ENCODE results near the gene RASSF7. TPM values are rescaled to one million over a fixed set of nuclear protein-coding genes. Genes with fewer than 3 reads are reported as not detected.

The RASSF7 gene
- total and polyA plus RNA-seq, 7 experiments from 2014 or later, result 20.0 to 45.4 (median 35.5) TPM

- Mint-ChIP-seq H3K27ac (peak overlapping the region; percentile 39 to 100 (median 67)), H3K4me1 (peaks cover 40 to 53% (median 43%) of the 10 kb centered on the region in 7 donors), H3K9me3 (no peaks in the 10 kb centered on the region), H3K36me3 (peaks cover 0 to 7% (median 0%) of the 10 kb centered on the region in 5 donors), H3K4me3 (peak overlapping the region; percentile 85 to 99 (median 90)), H3K27me3 (peaks cover 0 to 9% (median 0%) of the 10 kb centered on the region in 5 donors)
- H3K9me3 ChIP-seq (ENCODE audit: control insufficient read depth in 2 of 3, low read length in 3 of 3), result no peaks in the 10 kb centered on the region
- DNase-seq (peak in 2 of 9 donors; percentile 27 to 37), ATAC-seq (no peak)
- peaks cover 26 to 42% of the 10 kb centered on the region in 2 donors for H3K4me1 ChIP-seq (ENCODE audit: control insufficient read depth in 2 of 2, insufficient read depth in 2 of 2, low read length in 2 of 2)
- CTCF ChIA-PET, result interaction anchor here (0.6 to 1.6 kb wide), 3 partner anchors 13 to 156 kb away, joined by 3 to 8 read pairs (median 3); no protein-coding TSS in a partner anchor
- H3K36me3 ChIP-seq (ENCODE audit: control insufficient read depth in 2 of 3, insufficient read depth in 3 of 3, low read length in 3 of 3), result peaks cover 0 to 13% (median 0%) of the 10 kb centered on the region in 3 experiments
- peak overlapping the region; percentile 62 for H3K27ac ChIP-seq (ENCODE audit: low read depth, low read length)
- POLR2A ChIA-PET, result interaction anchor here (0.7 to 3.4 kb wide), 25 partner anchors 8 to 368 kb away, joined by 3 to 21 read pairs (median 4); partner anchors contain the start of genes BET1L, DEAF1, HRAS and LMNTD2
- peak overlapping the region; percentile 64 for H3K4me3 ChIP-seq (ENCODE audit: low read length)
- intact Hi-C loops (cut with micrococcal nuclease), result loop anchor here in 1 of 2 donors (1.0 to 5.0 kb wide), 2 partner anchors 20 to 338 kb away; partner anchors contain the start of genes PSMD13 and SIRT3
- H3K27me3 ChIP-seq (ENCODE audit: control insufficient read depth in 2 of 2, insufficient read depth in 2 of 2, low read length in 2 of 2), result no peaks in the 10 kb centered on the region
Observed at GRCh38 chr11:575313-575995, 14.7 kb downstream of the RASSF7 start.

- Histone ChIP-seq H3K27ac (ENCODE audit: low read depth, low read length) (peak within 1 kb of the TSS; percentile 98), H3K9me3 (ENCODE audit: control insufficient read depth in 2 of 3, low read length in 3 of 3) (no peaks in the 10 kb centered on the region), H3K36me3 (ENCODE audit: control insufficient read depth in 2 of 3, insufficient read depth in 3 of 3, low read length in 3 of 3) (peaks cover 0 to 15% (median 0%) of the 10 kb centered on the region in 3 experiments), H3K4me1 (ENCODE audit: control insufficient read depth in 2 of 2, insufficient read depth in 2 of 2, low read length in 2 of 2) (peaks cover 26 to 44% of the 10 kb centered on the region in 2 donors), H3K27me3 (ENCODE audit: control insufficient read depth in 2 of 2, insufficient read depth in 2 of 2, low read length in 2 of 2) (no peaks in the 10 kb centered on the region), H3K4me3 (ENCODE audit: low read length) (peak within 1 kb of the TSS; percentile 98)
- CTCF ChIA-PET, result interaction anchor here (0.6 to 1.6 kb wide), 3 partner anchors 12 to 155 kb away, joined by 3 to 8 read pairs (median 3); no protein-coding TSS in a partner anchor
- H3K4me3 Mint-ChIP-seq, result peak within 1 kb of the TSS; percentile 93 to 99 (median 98)
- DNase-seq (peak; percentile 93 to 99 (median 97)), ATAC-seq (peak; percentile 93)
- POLR2A ChIA-PET, result interaction anchor here (0.7 to 3.4 kb wide), 23 partner anchors 9 to 369 kb away, joined by 3 to 21 read pairs (median 4); partner anchors contain the start of genes BET1L, DEAF1, HRAS and LMNTD2
- peaks cover 0 to 9% (median 0%) of the 10 kb centered on the region in 5 donors for H3K27me3 Mint-ChIP-seq
- intact Hi-C loops (cut with micrococcal nuclease), result loop anchor here (1.0 to 5.0 kb wide), 17 partner anchors 8 to 369 kb away; partner anchors contain the start of genes DEAF1 (in 2 of the 2), LMNTD2 (in 2 of the 2), RASSF7 (in 2 of the 2) and RPLP2 (in 2 of the 2)
- peaks cover 42 to 60% (median 46%) of the 10 kb centered on the region in 7 donors for H3K4me1 Mint-ChIP-seq
- H3K9me3 Mint-ChIP-seq, result no peaks in the 10 kb centered on the region
- peak within 1 kb of the TSS; percentile 96 to 100 (median 99) for H3K27ac Mint-ChIP-seq
- peaks cover 0 to 8% (median 0%) of the 10 kb centered on the region in 5 donors for H3K36me3 Mint-ChIP-seq
Observed at GRCh38 chr11:575996-576768, 15.4 kb downstream of the RASSF7 start, which contains the start of gene PHRF1. Gene PHRF1 (plus strand): TSS chr11:576470. CDS start chr11:581513, 5,043 bp downstream.

- H3K4me1 ChIP-seq (ENCODE audit: control insufficient read depth in 2 of 2, insufficient read depth in 2 of 2, low read length in 2 of 2), result peaks cover 26 to 44% of the 10 kb centered on the region in 2 donors
- H3K36me3 ChIP-seq (ENCODE audit: control insufficient read depth in 2 of 3, insufficient read depth in 3 of 3, low read length in 3 of 3), result peaks cover 0 to 23% (median 3%) of the 10 kb centered on the region in 3 experiments
- no peaks in the 10 kb centered on the region for H3K9me3 Mint-ChIP-seq
- CTCF ChIA-PET, result interaction anchor here (1.4 kb wide), 1 partner anchor 22 kb away, joined by 3 read pairs; no protein-coding TSS in a partner anchor
- H3K36me3 Mint-ChIP-seq, result peaks cover 0 to 12% (median 4%) of the 10 kb centered on the region in 5 donors
- H3K9me3 ChIP-seq (ENCODE audit: control insufficient read depth in 2 of 3, low read length in 3 of 3), result no peaks in the 10 kb centered on the region
- peaks cover 48 to 68% (median 55%) of the 10 kb centered on the region in 7 donors for H3K4me1 Mint-ChIP-seq
- H3K4me3 Mint-ChIP-seq, result peak overlapping the region; percentile 72 to 94 (median 88)
- intact Hi-C loops (cut with micrococcal nuclease), result loop anchor here (1.0 to 5.0 kb wide), 16 partner anchors 9 to 370 kb away; partner anchors contain the start of genes DEAF1 (in 2 of the 2), LMNTD2 (in 2 of the 2), RASSF7 (in 2 of the 2) and RPLP2 (in 2 of the 2)
- DNase-seq (no peak), ATAC-seq (no peak)
- H3K27me3 Mint-ChIP-seq, result peaks cover 0 to 9% (median 0%) of the 10 kb centered on the region in 5 donors
- peak overlapping the region; percentile 98 for H3K27ac ChIP-seq (ENCODE audit: low read depth, low read length)
- H3K27ac Mint-ChIP-seq, result peak overlapping the region; percentile 66 to 87 (median 72)
- no peaks in the 10 kb centered on the region for H3K27me3 ChIP-seq (ENCODE audit: control insufficient read depth in 2 of 2, insufficient read depth in 2 of 2, low read length in 2 of 2)
- POLR2A ChIA-PET, result interaction anchor here (0.7 to 3.4 kb wide), 6 partner anchors 8 to 39 kb away, joined by 3 to 14 read pairs (median 4); partner anchors contain the start of gene IRF7
- peak overlapping the region; percentile 70 for H3K4me3 ChIP-seq (ENCODE audit: low read length)
Observed at GRCh38 chr11:576811-577610, 16.2 kb downstream of the RASSF7 start.

GRCh38 chr11:577611-577894 is 16.8 kb downstream of the RASSF7 start:
- Histone ChIP-seq H3K4me3 (ENCODE audit: low read length) (peak overlapping the region; percentile 70), H3K9me3 (ENCODE audit: control insufficient read depth in 2 of 3, low read length in 3 of 3) (no peaks in the 10 kb centered on the region), H3K36me3 (ENCODE audit: control insufficient read depth in 2 of 3, insufficient read depth in 3 of 3, low read length in 3 of 3) (peaks cover 0 to 27% (median 3%) of the 10 kb centered on the region in 3 experiments), H3K4me1 (ENCODE audit: control insufficient read depth in 2 of 2, insufficient read depth in 2 of 2, low read length in 2 of 2) (peaks cover 26 to 44% of the 10 kb centered on the region in 2 donors), H3K27me3 (ENCODE audit: control insufficient read depth in 2 of 2, insufficient read depth in 2 of 2, low read length in 2 of 2) (no peaks in the 10 kb centered on the region), H3K27ac (ENCODE audit: low read depth, low read length) (peak overlapping the region; percentile 98)
- POLR2A ChIA-PET, result interaction anchor here (0.5 to 3.4 kb wide), 7 partner anchors 8 to 38 kb away, joined by 3 to 14 read pairs (median 3); partner anchors contain the start of gene IRF7
- CTCF ChIA-PET, result interaction anchor here (1.4 kb wide), 1 partner anchor 22 kb away, joined by 3 read pairs; no protein-coding TSS in a partner anchor
- no peaks in the 10 kb centered on the region for H3K9me3 Mint-ChIP-seq
- peak overlapping the region; percentile 72 to 94 (median 88) for H3K4me3 Mint-ChIP-seq
- peaks cover 48 to 68% (median 55%) of the 10 kb centered on the region in 7 donors for H3K4me1 Mint-ChIP-seq
- peak overlapping the region; percentile 66 to 87 (median 72) for H3K27ac Mint-ChIP-seq
- H3K27me3 Mint-ChIP-seq, result peaks cover 0 to 9% (median 0%) of the 10 kb centered on the region in 5 donors
- H3K36me3 Mint-ChIP-seq, result peaks cover 0 to 12% (median 4%) of the 10 kb centered on the region in 5 donors
- ATAC-seq (no peak), DNase-seq (no peak)
- intact Hi-C loops (cut with micrococcal nuclease), result loop anchor here (2.0 to 5.0 kb wide), 5 partner anchors 199 to 371 kb away; partner anchors contain the start of genes BET1L (in 1 of the 2), CHID1 (in 1 of the 2), GATD1 (in 1 of the 2) and PSMD13 (in 1 of the 2)

GRCh38 chr11:578276-579035 is 17.7 kb downstream of the RASSF7 start:
- Mint-ChIP-seq H3K27ac (peak overlapping the region in 7 of 9 donors; percentile 19 to 87 (median 77)), H3K4me3 (peak overlapping the region; percentile 72 to 94 (median 88)), H3K36me3 (peaks cover 0 to 12% (median 4%) of the 10 kb centered on the region in 5 donors), H3K9me3 (no peaks in the 10 kb centered on the region), H3K27me3 (peaks cover 0 to 9% (median 0%) of the 10 kb centered on the region in 5 donors), H3K4me1 (peaks cover 48 to 68% (median 55%) of the 10 kb centered on the region in 7 donors)
- Histone ChIP-seq H3K4me3 (ENCODE audit: low read length) (peak overlapping the region; percentile 70), H3K4me1 (ENCODE audit: control insufficient read depth in 2 of 2, insufficient read depth in 2 of 2, low read length in 2 of 2) (peaks cover 26 to 44% of the 10 kb centered on the region in 2 donors), H3K9me3 (ENCODE audit: control insufficient read depth in 2 of 3, low read length in 3 of 3) (no peaks in the 10 kb centered on the region), H3K27me3 (ENCODE audit: control insufficient read depth in 2 of 2, insufficient read depth in 2 of 2, low read length in 2 of 2) (no peaks in the 10 kb centered on the region), H3K27ac (ENCODE audit: low read depth, low read length) (peak overlapping the region; percentile 14), H3K36me3 (ENCODE audit: control insufficient read depth in 2 of 3, insufficient read depth in 3 of 3, low read length in 3 of 3) (peaks cover 0 to 35% (median 3%) of the 10 kb centered on the region in 3 experiments)
- intact Hi-C loops (cut with micrococcal nuclease), result loop anchor here in 1 of 2 donors (5.0 kb wide), 1 partner anchor 341 kb away; the partner anchor contains the start of genes PSMD13 and SIRT3
- ATAC-seq (no peak), DNase-seq (no peak)
- ChIA-PET CTCF (interaction anchor here (1.0 to 1.4 kb wide), 2 partner anchors 23 to 146 kb away, joined by 3 read pairs; no protein-coding TSS in a partner anchor), POLR2A (interaction anchor here (0.5 to 2.0 kb wide), 6 partner anchors 8 to 117 kb away, joined by 3 to 8 read pairs (median 3); partner anchors contain the start of gene TMEM80)

All from naive thymus-derived CD4-positive, alpha-beta T cell (primary cell).